ENCODE results near the gene BRINP3.

GRCh38 chr1:190176776-190177175, 300.9 kb downstream of the BRINP3 start:
- no peak for TF ChIP-seq CTCF (tag by site-specific recombination; IDR thresholded peaks at IDR 0.05)
- no peak for TF ChIP-seq ZNF837 (tag by site-specific recombination; IDR thresholded peaks at IDR 0.05)
- no peak for TF ChIP-seq SP2 (tag by site-specific recombination; IDR thresholded peaks at IDR 0.05)
- TF ChIP-seq ELK4 (IDR thresholded peaks at IDR 0.05; ENCODE audit: borderline replicate concordance, low read depth, low read length) = no peak
- no peak for TF ChIP-seq ZNF239 (tag by site-specific recombination; IDR thresholded peaks at IDR 0.05)
- TF ChIP-seq ZNF324 (tag by site-specific recombination; IDR thresholded peaks at IDR 0.05) = no peak
- TF ChIP-seq ZNF350 (tag by site-specific recombination; IDR thresholded peaks at IDR 0.05) = no peak
- TF ChIP-seq ZNF398 (tag by site-specific recombination; IDR thresholded peaks at IDR 0.05) = no peak
- no peak for TF ChIP-seq REST (tag by site-specific recombination; IDR thresholded peaks at IDR 0.05)

Data from HEK293 (cell line).